ENCODE results near the gene TAF11.
"Not testable (repeated sequence)": the region's sequence is repeated elsewhere in the genome, so short reads cannot be mapped to it uniquely, and the experiment has no call there.

The TAF11 gene

GRCh38 chr6:34906826-34907225 is 19.0 kb upstream of the TAF11 start:
- in situ Hi-C loops (cut with MboI; ENCODE audit: low sequenced_read_pairs): no loop called here

DNA sequence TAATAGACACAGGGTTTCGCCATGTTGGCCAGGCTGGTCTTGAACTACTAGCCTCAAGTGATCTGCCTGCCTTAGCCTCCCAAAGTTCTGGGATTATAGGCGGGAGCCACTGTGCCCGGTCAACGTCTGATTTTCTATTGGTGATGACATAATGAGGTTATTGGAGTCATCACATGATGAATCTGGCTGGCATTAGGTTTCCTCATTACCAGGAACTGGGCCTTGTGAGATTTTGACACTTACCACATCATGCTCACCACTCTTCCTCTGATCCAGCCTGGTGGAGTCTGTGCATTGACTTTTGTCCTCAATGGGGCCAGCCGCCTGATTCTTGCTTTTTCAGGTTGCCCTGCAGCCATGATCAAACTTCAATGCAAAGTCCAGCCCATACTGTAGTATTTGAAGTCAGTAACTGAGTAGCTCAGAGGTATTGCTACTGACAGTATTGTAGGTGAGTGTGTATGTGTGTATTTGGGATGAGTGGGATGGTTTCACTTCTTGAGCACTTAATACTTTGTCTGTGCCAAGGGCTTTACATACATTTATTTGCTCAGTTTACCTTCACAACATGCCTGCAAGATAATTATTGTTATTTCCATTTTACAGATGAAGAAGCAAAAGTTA is 17.3 kb upstream of the TAF11 start:
- in situ Hi-C loops (cut with MboI; ENCODE audit: low sequenced_read_pairs): no loop called here

GRCh38 chr6:34901930-34902329 is 14.1 kb upstream of the TAF11 start:
- in situ Hi-C loops (cut with MboI; ENCODE audit: low sequenced_read_pairs): no loop called here

DNA sequence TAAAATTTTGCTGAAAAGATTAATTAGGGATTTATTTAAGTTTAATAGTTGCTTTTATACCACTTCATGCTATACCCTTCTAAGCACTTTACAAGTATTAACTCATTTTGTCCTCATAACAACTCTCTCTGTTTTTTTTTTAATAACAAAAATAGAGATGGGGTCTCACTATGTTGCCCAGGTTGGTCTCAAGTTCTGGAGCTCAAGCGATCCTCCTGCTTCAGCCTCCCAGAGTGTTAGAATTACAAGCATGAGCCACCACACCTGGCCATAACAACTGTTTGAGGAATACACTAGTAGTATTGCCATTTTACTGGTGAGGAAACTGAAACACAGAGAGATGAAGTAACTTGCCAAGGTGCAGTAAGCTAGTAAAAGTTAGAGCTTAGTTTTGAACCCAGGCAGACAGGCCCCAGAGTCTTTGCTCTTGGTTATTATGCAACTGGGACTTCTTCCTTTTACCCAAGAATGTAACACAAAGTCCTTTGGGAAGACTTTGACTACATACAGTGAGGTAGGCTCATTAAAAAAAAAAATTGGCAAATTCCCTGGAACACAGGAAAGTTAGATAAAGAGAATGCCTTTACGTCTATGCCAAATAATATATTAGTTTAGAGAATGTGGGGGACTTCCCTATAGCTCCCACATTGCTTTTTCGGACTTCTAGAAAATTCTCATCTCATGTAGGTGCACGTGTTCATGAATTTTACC is 12.6 kb upstream of the TAF11 start:
- in situ Hi-C loops (cut with MboI; ENCODE audit: low sequenced_read_pairs): no loop called here

DNA sequence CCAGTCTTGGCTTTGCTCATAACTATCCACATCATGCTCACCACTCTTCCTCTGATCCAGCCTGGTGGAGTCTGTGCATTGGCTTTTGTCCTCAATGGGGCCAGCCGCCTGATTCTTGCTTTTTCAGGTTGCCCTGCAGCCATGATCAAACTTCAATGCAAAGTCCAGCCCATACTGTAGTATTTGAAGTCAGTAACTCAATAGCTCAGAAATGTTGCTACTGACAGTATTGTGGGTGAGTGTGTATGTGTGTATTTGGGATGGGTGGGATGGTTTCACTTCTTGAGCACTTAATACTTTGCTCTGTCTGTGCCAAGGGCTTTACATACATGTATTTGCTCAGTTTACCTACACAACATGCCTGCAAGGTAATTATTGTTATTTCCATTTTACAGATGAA is 11.9 kb upstream of the TAF11 start:
- in situ Hi-C loops (cut with MboI; ENCODE audit: low sequenced_read_pairs): not testable (repeated sequence)

- in situ Hi-C loops (cut with MboI; ENCODE audit: low sequenced_read_pairs): no loop called here
Observed at GRCh38 chr6:34897716-34898115, 9.9 kb upstream of the TAF11 start.

DNA sequence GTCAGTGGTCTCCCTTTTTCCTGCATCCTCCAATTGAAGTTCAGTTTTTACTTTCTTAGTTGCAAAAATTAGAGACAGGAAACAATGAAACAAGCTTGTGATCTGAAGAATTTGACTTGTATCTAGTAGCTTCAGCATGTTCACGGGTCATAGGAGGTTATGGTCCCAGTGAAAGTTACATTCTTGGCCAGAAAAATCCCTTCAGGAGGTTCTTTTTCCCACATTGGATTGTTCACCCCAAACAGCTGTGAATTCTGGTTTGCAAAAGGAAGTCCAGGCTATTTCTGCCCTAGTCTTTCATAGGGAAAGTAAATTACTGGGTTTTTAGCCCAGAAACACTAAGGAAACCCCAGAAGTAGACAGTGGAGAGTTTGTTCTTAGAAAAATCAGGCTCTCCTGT is 9.3 kb upstream of the TAF11 start:
- in situ Hi-C loops (cut with MboI; ENCODE audit: low sequenced_read_pairs): no loop called here

DNA sequence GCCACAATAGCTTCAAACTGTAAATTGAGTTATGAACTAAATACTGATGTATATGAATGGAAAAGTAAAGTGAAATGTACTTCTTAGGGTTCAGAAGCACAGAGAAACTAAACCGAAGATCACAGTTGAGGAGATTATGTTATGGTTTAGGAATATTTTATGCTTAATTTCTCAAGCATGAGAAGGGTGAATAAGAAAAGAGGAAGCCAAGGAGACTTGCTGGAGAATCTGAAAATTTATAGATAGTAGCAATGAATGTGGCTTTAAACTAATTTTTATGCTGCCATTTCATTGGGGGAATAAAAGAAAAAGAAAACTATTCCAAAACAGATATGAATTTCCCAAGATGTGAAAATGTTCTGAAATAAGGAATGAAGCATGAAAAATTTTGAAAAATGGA is 6.9 kb upstream of the TAF11 start:
- in situ Hi-C loops (cut with MboI; ENCODE audit: low sequenced_read_pairs): no loop called here

GRCh38 chr6:34891296-34891695 is 3.5 kb upstream of the TAF11 start:
- in situ Hi-C loops (cut with MboI; ENCODE audit: low sequenced_read_pairs): no loop called here

DNA sequence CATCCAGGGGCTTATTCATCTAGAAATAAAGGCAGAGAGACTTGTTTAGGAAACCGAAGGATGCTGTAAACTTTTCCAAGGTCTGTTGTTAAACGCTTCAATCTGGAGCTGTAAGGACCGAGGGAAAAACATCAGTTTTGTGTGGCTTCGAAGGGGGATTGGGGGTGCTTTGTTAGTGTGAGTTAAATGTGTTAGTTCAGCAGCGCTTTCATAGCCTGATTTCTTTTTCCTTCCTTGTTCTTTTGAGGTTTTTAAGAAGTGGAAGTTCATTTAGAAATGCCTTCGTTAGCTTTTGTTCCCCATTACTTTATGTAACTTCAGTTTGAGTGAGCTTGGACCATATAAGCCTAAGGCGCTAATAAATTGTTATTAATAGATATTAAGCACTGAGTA is 2.7 kb upstream of the TAF11 start:
- in situ Hi-C loops (cut with MboI; ENCODE audit: low sequenced_read_pairs): no loop called here

GRCh38 chr6:34888874-34889555 is 1.2 kb upstream of the TAF11 start, which contains the start of gene ANKS1A:
ANKS1A (plus strand) TSS chr6:34889255; CDS start chr6:34889403, 148 bp downstream.
- in situ Hi-C loops (cut with MboI; ENCODE audit: low sequenced_read_pairs): no loop called here

GRCh38 chr6:34888514-34888856 is 643 bp upstream of the TAF11 start:
- in situ Hi-C loops (cut with MboI; ENCODE audit: low sequenced_read_pairs): no loop called here

- in situ Hi-C loops (cut with MboI; ENCODE audit: low sequenced_read_pairs): not testable (repeated sequence)
Observed at GRCh38 chr6:34885837-34886236, 2.0 kb downstream of the TAF11 start.

DNA sequence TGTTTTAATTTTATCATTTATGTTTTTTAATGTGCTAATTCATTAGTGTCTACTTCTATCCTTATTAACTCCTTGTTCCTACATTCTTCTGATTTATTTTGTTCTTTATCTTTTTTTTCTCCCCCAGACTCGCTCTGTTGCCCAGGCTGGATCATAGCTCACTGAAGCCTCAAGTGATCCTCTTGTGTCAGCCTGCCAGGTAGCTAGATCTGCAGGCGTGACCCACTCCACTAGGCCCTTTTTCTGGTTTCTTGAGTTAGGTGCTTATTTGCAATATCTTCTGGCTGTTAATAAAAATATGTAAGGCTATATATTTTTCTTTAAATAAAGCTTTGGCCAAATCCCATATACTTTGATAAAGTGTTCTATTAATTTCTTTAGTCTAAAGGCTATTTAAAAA is 2.8 kb downstream of the TAF11 start:
- in situ Hi-C loops (cut with MboI; ENCODE audit: low sequenced_read_pairs): no loop called here

GRCh38 chr6:34884073-34884472 is 3.8 kb downstream of the TAF11 start:
- in situ Hi-C loops (cut with MboI; ENCODE audit: low sequenced_read_pairs): not testable (repeated sequence)

DNA sequence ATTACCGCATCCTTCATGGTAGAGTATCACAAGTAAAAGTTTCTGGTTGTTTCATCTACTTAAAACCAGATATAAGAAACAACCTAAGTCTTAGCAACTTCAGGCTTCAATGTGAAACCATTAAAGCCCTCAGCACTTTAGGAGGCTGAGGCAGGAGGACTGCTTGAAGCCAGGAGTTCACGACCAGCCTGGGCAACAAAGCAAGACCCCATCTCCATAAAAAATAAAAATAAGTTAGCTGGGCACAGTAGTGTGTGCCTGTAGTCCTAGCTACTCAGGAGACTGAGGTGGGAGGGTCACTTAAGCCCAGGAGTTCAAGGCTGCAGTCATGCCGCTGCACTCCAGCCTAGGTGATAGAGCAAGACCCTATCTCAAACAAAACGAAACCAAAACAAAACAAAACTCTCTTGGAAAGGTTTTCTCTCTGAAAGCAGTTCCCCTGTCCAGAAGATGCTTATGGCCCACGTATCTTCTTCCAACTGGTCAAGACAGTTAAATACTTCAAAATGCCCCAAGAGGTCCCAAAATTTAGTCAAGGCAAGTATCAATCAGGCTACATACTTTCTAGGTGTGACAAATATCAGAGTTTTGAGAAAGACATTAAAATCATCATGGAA is 9.9 kb downstream of the TAF11 start:
- in situ Hi-C loops (cut with MboI; ENCODE audit: low sequenced_read_pairs): no loop called here

DNA sequence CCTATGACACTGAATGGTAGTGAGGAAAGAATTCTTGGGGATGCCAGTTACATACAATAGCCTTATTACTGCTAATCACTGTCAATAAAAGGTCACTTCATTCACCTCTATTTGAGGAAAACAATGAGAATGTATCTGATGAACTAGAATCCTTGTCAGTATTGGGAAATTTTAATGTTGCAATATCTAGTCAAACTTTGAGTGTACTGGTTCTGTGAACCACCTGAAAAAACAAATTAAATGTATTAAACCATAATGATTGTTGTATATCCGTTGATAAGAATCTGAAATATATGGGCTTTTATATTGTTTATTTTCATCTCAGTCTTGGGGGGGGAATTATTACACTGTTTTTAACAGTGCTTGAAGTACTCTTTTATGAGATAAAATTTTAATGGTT is 10.6 kb downstream of the TAF11 start:
- in situ Hi-C loops (cut with MboI; ENCODE audit: low sequenced_read_pairs): no loop called here

GRCh38 chr6:34876472-34876871 is 11.4 kb downstream of the TAF11 start:
- in situ Hi-C loops (cut with MboI; ENCODE audit: low sequenced_read_pairs): no loop called here

GRCh38 chr6:34875292-34876213 is 12.3 kb downstream of the TAF11 start:
- in situ Hi-C loops (cut with MboI; ENCODE audit: low sequenced_read_pairs): no loop called here

DNA sequence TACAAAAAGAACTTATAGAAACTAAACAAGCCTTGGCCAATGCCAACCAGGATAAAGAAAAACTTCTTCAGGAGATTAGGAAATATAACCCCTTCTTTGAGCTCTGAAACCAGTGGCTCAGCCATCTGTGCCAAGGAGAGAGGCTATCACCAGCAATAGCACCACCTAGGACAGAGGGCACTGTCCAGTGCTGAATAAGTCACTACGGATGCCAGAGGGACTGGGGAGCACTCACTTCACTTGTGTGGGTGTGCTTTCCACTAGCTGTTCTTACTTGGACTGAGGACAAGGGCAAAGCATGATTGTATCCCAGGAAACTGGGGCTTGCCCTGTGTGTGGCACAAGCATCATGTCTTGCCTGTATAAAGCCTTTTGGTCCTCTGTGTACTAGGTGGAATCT is 15.5 kb downstream of the TAF11 start:
- in situ Hi-C loops (cut with MboI; ENCODE audit: low sequenced_read_pairs): no loop called here

DNA sequence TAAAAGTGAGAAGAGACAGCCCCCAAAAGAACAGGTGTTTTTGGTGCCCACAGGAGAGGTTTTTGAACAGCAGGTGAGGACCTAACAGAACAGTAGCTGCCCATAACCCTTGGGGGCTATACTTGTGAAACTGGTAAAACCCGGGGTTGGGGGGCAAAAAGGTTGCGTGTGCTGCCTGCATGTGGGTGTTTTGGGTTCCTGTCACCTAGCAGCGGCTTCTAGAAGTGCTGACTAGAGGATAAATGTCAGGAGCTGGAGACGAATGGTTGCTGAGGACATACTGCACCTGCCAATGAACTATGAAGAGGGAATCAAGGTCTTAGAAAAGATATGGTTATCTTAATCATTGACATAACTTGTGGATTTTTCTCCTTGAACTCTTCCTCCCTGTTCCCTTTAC is 16.0 kb downstream of the TAF11 start:
- in situ Hi-C loops (cut with MboI; ENCODE audit: low sequenced_read_pairs): no loop called here

Data from HL-60/S4 treated with phorbol 12-myristate 13-acetate at 8.2 ng/mL for 4 days and 3 days (cell line).